ENCODE measurements around the gene BMPER.

- TF ChIP-seq CTCF (conservative IDR thresholded peaks at IDR 0.05) (no peak), EZH2 (IDR thresholded peaks at IDR 0.05; ENCODE audit: low read depth) (no peak)
These were observed 202.8 kb downstream of the BMPER start for GRCh38 chr7:34108165-34108564.
